ENCODE data around the gene RDH11. TPM values are rescaled to one million over a fixed set of nuclear protein-coding genes. Genes with fewer than 3 reads are reported as not detected.

RDH11 gene
- total RNA-seq, 1 experiment from 2014 or later: 45.1 TPM

- Histone ChIP-seq H3K27me3 (ENCODE audit: control insufficient read depth, insufficient read depth, low read length) (no peaks in the 10 kb centered on the region), H3K36me3 (ENCODE audit: control insufficient read depth, insufficient read depth, low read length) (no peaks in the 10 kb centered on the region), H3K9me3 (ENCODE audit: control insufficient read depth, insufficient read depth, low read depth, low read length) (no peaks in the 10 kb centered on the region), H3K27ac (ENCODE audit: low read length) (no peak overlapping the region), H3K4me3 (ENCODE audit: low read depth in 2 of 2, low read length in 2 of 2) (no peak overlapping the region), H3K4me1 (ENCODE audit: control insufficient read depth, insufficient read depth, low read length) (no peaks in the 10 kb centered on the region)
- ChIA-PET POLR2A (no interaction called here), CTCF (no interaction called here)
- no peak for TF ChIP-seq CTCF (IDR thresholded peaks at IDR 0.05)
- TF ChIP-seq POLR2AphosphoS5 (IDR thresholded peaks at IDR 0.05; ENCODE audit: low read depth, low read length): no peak
- no peak for TF ChIP-seq TCF7L2 (IDR thresholded peaks at IDR 0.05; ENCODE audit: low read depth, low read length)
- no peak for TF ChIP-seq SIN3A (IDR thresholded peaks at IDR 0.05; ENCODE audit: borderline replicate concordance, insufficient read depth, low read depth, low read length)
- TF ChIP-seq REST (IDR thresholded peaks at IDR 0.05; ENCODE audit: insufficient read depth in 1 of 2, low read depth in 2 of 2, low read length in 1 of 2): no peak
- DNase-seq (ENCODE audit: low read depth, low spot score): no peak
- in situ Hi-C loops (cut with HindIII; ENCODE audit: low pct_unique_long_range_greater_than_20kb, low sequenced_read_pairs): no loop called here
- no TSS peak for BruUV-seq (replicated peaks)
- ATAC-seq: no peak
- intact Hi-C loops (cut with micrococcal nuclease; ENCODE audit: unreplicated experiment): no loop called here
These were observed 41.2 kb upstream of the RDH11 start for GRCh38 chr14:67736771-67737170.

- intact Hi-C loops (cut with micrococcal nuclease; ENCODE audit: unreplicated experiment): no loop called here
- POLR2A ChIA-PET: no interaction called here
- DNase-seq (ENCODE audit: low read depth, low spot score) (no peak), ATAC-seq (no peak)
- TF ChIP-seq SIN3A (IDR thresholded peaks at IDR 0.05; ENCODE audit: borderline replicate concordance, insufficient read depth, low read depth, low read length): no peak
- TF ChIP-seq TCF7L2 (IDR thresholded peaks at IDR 0.05; ENCODE audit: low read depth, low read length): no peak
- TF ChIP-seq POLR2AphosphoS5 (IDR thresholded peaks at IDR 0.05; ENCODE audit: low read depth, low read length): no peak
- no TSS peak for BruUV-seq (replicated peaks)
- in situ Hi-C loops (cut with HindIII; ENCODE audit: low pct_unique_long_range_greater_than_20kb, low sequenced_read_pairs): no loop called here
- H3K36me3 ChIP-seq (ENCODE audit: control insufficient read depth, insufficient read depth, low read length): no peaks in the 10 kb centered on the region
- no peak overlapping the region for H3K27ac ChIP-seq (ENCODE audit: low read length)
- no peaks in the 10 kb centered on the region for H3K27me3 ChIP-seq (ENCODE audit: control insufficient read depth, insufficient read depth, low read length)
- no peaks in the 10 kb centered on the region for H3K4me1 ChIP-seq (ENCODE audit: control insufficient read depth, insufficient read depth, low read length)
- CTCF ChIA-PET: no interaction called here
- no peaks in the 10 kb centered on the region for H3K9me3 ChIP-seq (ENCODE audit: control insufficient read depth, insufficient read depth, low read depth, low read length)
- no peak overlapping the region for H3K4me3 ChIP-seq (ENCODE audit: low read depth in 2 of 2, low read length in 2 of 2)
These were observed 40.0 kb upstream of the RDH11 start for GRCh38 chr14:67735336-67736147.

GRCh38 chr14:67734675-67735074 lies 39.1 kb upstream of the RDH11 start:
- in situ Hi-C loops (cut with HindIII; ENCODE audit: low pct_unique_long_range_greater_than_20kb, low sequenced_read_pairs): no loop called here
- ChIA-PET POLR2A (no interaction called here), CTCF (interaction anchor here (0.5 kb wide), 1 partner anchor 21 kb away, joined by 3 read pairs; no protein-coding TSS in a partner anchor)
- no TSS peak for BruUV-seq (replicated peaks)
- intact Hi-C loops (cut with micrococcal nuclease; ENCODE audit: unreplicated experiment): no loop called here
- H3K4me3 ChIP-seq (ENCODE audit: low read depth in 2 of 2, low read length in 2 of 2): no peak overlapping the region
- DNase-seq (ENCODE audit: low read depth, low spot score) (no peak), ATAC-seq (no peak)
- no peaks in the 10 kb centered on the region for H3K27me3 ChIP-seq (ENCODE audit: control insufficient read depth, insufficient read depth, low read length)
- no peaks in the 10 kb centered on the region for H3K36me3 ChIP-seq (ENCODE audit: control insufficient read depth, insufficient read depth, low read length)
- no peaks in the 10 kb centered on the region for H3K9me3 ChIP-seq (ENCODE audit: control insufficient read depth, insufficient read depth, low read depth, low read length)
- no peaks in the 10 kb centered on the region for H3K4me1 ChIP-seq (ENCODE audit: control insufficient read depth, insufficient read depth, low read length)
- H3K27ac ChIP-seq (ENCODE audit: low read length): no peak overlapping the region
- TF ChIP-seq SIN3A (IDR thresholded peaks at IDR 0.05; ENCODE audit: borderline replicate concordance, insufficient read depth, low read depth, low read length): no peak
- no peak for TF ChIP-seq REST (IDR thresholded peaks at IDR 0.05; ENCODE audit: insufficient read depth in 1 of 2, low read depth in 2 of 2, low read length in 1 of 2)
- no peak for TF ChIP-seq CTCF (IDR thresholded peaks at IDR 0.05)
- TF ChIP-seq TCF7L2 (IDR thresholded peaks at IDR 0.05; ENCODE audit: low read depth, low read length): no peak
- TF ChIP-seq POLR2AphosphoS5 (IDR thresholded peaks at IDR 0.05; ENCODE audit: low read depth, low read length): no peak
